Neural cell (in vitro differentiated cells): ENCODE results near the gene PCOLCE2. TPM values are rescaled to one million over a fixed set of nuclear protein-coding genes. Genes with fewer than 3 reads are reported as not detected.

Experiments used
- H2AFZ ChIP-seq: fragments of 200-600, 300-800 bp; sonication (generic), shearing (Covaris generic); 2 replicates; pipeline ENCODE4 v1.6.0; 2014; ENCODE audit warnings: low read depth, mild to moderate bottlenecking, antibody characterized with exemption, low read length, moderate library complexity
- H3F3A ChIP-seq: fragments of 200-600 bp; shearing (Covaris generic); 2 replicates; pipeline ENCODE4 v1.6.1; 2016; ENCODE audit warnings: mild to moderate bottlenecking, moderate library complexity, mixed read lengths, antibody characterized with exemption, low read length; ENCODE audit not compliant: insufficient read depth, poor library complexity, severe bottlenecking
- H3K27ac ChIP-seq: fragments of 200-600, 300-800 bp; sonication (generic), shearing (Covaris generic); 2 replicates; pipeline ENCODE4 v1.5.1; 2014; ENCODE audit warnings: mild to moderate bottlenecking, low read length, moderate library complexity
- H3K27me3 ChIP-seq: fragments of 300-800, 200-600 bp; sonication (generic), shearing (Covaris generic); 2 replicates; pipeline ENCODE4 v1.6.0; 2014; ENCODE audit warnings: mild to moderate bottlenecking, low read depth, low read length, moderate library complexity; ENCODE audit not compliant: insufficient read depth
- H3K36me3 ChIP-seq: fragments of 300-800, 200-600 bp; sonication (generic), shearing (Covaris generic); 2 replicates; pipeline ENCODE4 v1.5.1; 2014; ENCODE audit warnings: mild to moderate bottlenecking, antibody characterized with exemption, low read length, moderate library complexity; ENCODE audit not compliant: insufficient read depth
- H3K4me2 ChIP-seq: fragments of 300-800, 200-600 bp; sonication (generic), shearing (Covaris generic); 2 replicates; pipeline ENCODE4 v1.6.0; 2014; ENCODE audit warnings: mild to moderate bottlenecking, low read length
- H3K4me3 ChIP-seq: fragments of 300-800, 200-600 bp; sonication (generic), shearing (Covaris generic); 2 replicates; pipeline ENCODE4 v1.5.1; 2014; ENCODE audit warnings: mild to moderate bottlenecking, low read length, moderate library complexity
- H3K79me2 ChIP-seq: fragments of 200-600 bp; shearing (Covaris generic); replicated peaks from 2 replicates; pipeline ENCODE4 v1.6.0; 2014; ENCODE audit warnings: mild to moderate bottlenecking, low read length, moderate library complexity; ENCODE audit not compliant: insufficient read depth
- H3K9ac ChIP-seq: fragments of 300-800, 200-600 bp; sonication (generic), shearing (Covaris generic); 2 replicates; pipeline ENCODE4 v1.6.1; 2016; ENCODE audit warnings: mild to moderate bottlenecking, low read length, mixed read lengths
- H3K9me2 ChIP-seq: fragments of 200-600 bp; shearing (Covaris generic); 2 replicates; pipeline ENCODE4 v1.6.1; 2016; ENCODE audit warnings: mild to moderate bottlenecking, low read length, mixed read lengths; ENCODE audit not compliant: insufficient read depth
- H3K9me3 ChIP-seq: fragments of 200-600, 300-800 bp; sonication (generic), shearing (Covaris generic); 2 replicates; pipeline ENCODE4 v1.6.1; 2016; ENCODE audit warnings: mild to moderate bottlenecking, mixed run types, low read length, moderate library complexity, mixed read lengths
- H4K20me1 ChIP-seq: fragments of 200-600 bp; shearing (Covaris generic); 2 replicates; pipeline ENCODE4 v1.6.1; 2016; ENCODE audit warnings: mild to moderate bottlenecking, mixed run types; ENCODE audit not compliant: insufficient read depth
- CTCF ChIP-seq: fragments of 450-650 bp; IDR thresholded peaks from 2 replicates; pipeline ENCODE4 v1.5.1; 2014; ENCODE audit warnings: antibody characterized with exemption, mild to moderate bottlenecking, moderate library complexity; ENCODE audit not compliant: poor library complexity, severe bottlenecking
- EP300 ChIP-seq: fragments of 450-650 bp; conservative IDR thresholded peaks from 2 replicates; pipeline ENCODE4 v1.6.1; 2014; ENCODE audit warnings: antibody characterized with exemption, mild to moderate bottlenecking, moderate library complexity; ENCODE audit not compliant: poor library complexity, severe bottlenecking
- EZH2 ChIP-seq: fragments of 200-600, 300-800 bp; shearing (Covaris generic), sonication (generic); IDR thresholded peaks from 2 replicates; pipeline ENCODE4 v1.6.1; 2014; ENCODE audit warnings: antibody characterized with exemption, low read length, borderline replicate concordance, mild to moderate bottlenecking; ENCODE audit not compliant: insufficient read depth, poor library complexity, severe bottlenecking
- MXI1 ChIP-seq: fragments of 450-650 bp; conservative IDR thresholded peaks from 2 replicates; pipeline ENCODE4 v1.6.1; 2014; ENCODE audit warnings: antibody characterized with exemption, mild to moderate bottlenecking; ENCODE audit not compliant: poor library complexity, severe bottlenecking
- POLR2AphosphoS5 ChIP-seq: IDR thresholded peaks from 2 replicates; pipeline ENCODE4 v1.6.1; 2012
- RAD21 ChIP-seq: fragments of 450-650 bp; conservative IDR thresholded peaks from 2 replicates; pipeline ENCODE4 v1.6.1; 2014; ENCODE audit warnings: antibody characterized with exemption, mild to moderate bottlenecking, moderate library complexity
- REST ChIP-seq: IDR thresholded peaks from 2 replicates; pipeline ENCODE4 v1.6.1; 2012; ENCODE audit warnings: borderline replicate concordance
- SMC3 ChIP-seq: fragments of 450-650 bp; conservative IDR thresholded peaks from 2 replicates; pipeline ENCODE4 v1.6.1; 2014; ENCODE audit warnings: antibody characterized with exemption, mild to moderate bottlenecking, moderate library complexity; ENCODE audit not compliant: poor library complexity
- TAF1 ChIP-seq: IDR thresholded peaks from 2 replicates; pipeline ENCODE4 v1.6.1; 2012; ENCODE audit warnings: low read depth
- polyA plus RNA-seq: library from polyadenylated mRNA; depleted of rRNA; stranded (reverse); fragments of >200 nt; gene quantifications from 2 replicates; pipeline ENCODE4 v1.2.3, GENCODE V29; 2014

The PCOLCE2 gene
- polyA plus RNA-seq, 1 donor from 2014 or later, result 29.2 TPM

- Histone ChIP-seq H3K79me2 (no peaks in the 10 kb centered on the region), H2AFZ (no peak overlapping the region), H3K36me3 (no peaks in the 10 kb centered on the region), H3K4me2 (no peak overlapping the region), H3K27ac (no peak overlapping the region), H3K9me3 (no peaks in the 10 kb centered on the region), H4K20me1 (no peaks in the 10 kb centered on the region), H3F3A (no peaks in the 10 kb centered on the region), H3K9ac (no peak overlapping the region), H3K27me3 (no peaks in the 10 kb centered on the region), H3K9me2 (no peaks in the 10 kb centered on the region), H3K4me3 (no peak overlapping the region)
- TF ChIP-seq REST (no peak), MXI1 (no peak), TAF1 (no peak), SMC3 (no peak), EZH2 (no peak), RAD21 (no peak), EP300 (no peak), CTCF (no peak)
These were observed 41.0 kb upstream of the PCOLCE2 start for GRCh38 chr3:142929890-142930289.

DNA sequence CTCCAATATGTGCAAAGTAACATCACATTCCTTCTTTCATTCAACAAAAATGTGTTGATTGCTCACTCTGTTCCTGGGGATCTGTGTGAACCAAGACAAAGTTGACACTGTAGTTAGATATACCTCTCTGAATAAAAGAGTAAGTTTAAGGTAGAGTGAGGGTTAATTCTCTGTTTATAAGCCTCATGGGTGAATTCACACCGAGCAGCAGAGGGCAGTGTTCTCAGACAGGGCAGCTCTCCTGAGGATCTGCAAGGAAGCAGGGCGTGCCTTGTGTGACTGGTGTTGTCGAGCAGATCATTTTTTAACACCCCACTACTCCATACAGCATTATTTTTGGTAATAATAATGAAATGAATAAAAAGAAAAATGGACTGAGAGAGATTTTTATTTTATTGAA is 40.2 kb upstream of the PCOLCE2 start:
- H3K79me2 ChIP-seq, result no peaks in the 10 kb centered on the region
- H3K9me3 ChIP-seq, result no peaks in the 10 kb centered on the region
- H3F3A ChIP-seq, result no peaks in the 10 kb centered on the region
- no peaks in the 10 kb centered on the region for H4K20me1 ChIP-seq
- H3K27ac ChIP-seq, result no peak overlapping the region
- H3K9ac ChIP-seq, result no peak overlapping the region
- TF ChIP-seq POLR2AphosphoS5, result no peak
- TF ChIP-seq EP300, result no peak
- no peak overlapping the region for H3K4me2 ChIP-seq
- no peaks in the 10 kb centered on the region for H3K9me2 ChIP-seq
- H3K27me3 ChIP-seq, result no peaks in the 10 kb centered on the region
- H3K4me3 ChIP-seq, result no peak overlapping the region
- no peaks in the 10 kb centered on the region for H3K36me3 ChIP-seq
- no peak overlapping the region for H2AFZ ChIP-seq

DNA sequence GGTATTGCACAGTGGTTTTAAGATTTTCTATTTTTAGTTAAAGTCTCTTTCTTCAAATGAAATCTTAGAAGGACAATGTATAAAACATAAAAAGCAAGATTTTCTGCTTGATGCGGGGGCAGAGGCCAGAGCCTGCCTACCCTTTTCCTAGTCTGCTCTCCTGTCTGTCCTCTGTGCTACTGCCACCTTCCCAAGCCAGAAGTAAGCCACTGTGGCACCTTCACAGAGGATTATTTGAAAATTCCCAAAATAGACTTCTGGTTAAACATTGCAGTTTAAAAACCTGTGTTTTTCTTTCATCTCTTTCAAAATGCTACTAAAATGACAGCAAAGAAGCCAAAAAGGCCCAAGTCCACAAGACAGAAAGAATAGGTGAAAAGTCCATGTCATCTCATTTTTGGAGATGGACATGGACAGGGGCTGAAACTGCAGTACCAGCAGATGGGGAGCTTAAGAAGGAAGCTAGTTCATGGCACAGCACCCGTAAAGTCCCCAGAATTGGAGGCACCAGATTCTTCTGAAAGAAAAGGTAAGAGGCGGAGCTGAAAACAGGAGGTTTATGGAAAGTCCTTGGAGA is 37.6 kb upstream of the PCOLCE2 start:
- no peaks in the 10 kb centered on the region for H3K9me3 ChIP-seq
- H2AFZ ChIP-seq, result no peak overlapping the region

More for the DNA sequence above, 37.6 kb upstream of the PCOLCE2 start:
- Histone ChIP-seq H3K9me2 (no peaks in the 10 kb centered on the region), H3K4me3 (no peak overlapping the region), H3K27me3 (no peaks in the 10 kb centered on the region), H3K79me2 (no peaks in the 10 kb centered on the region), H3F3A (no peaks in the 10 kb centered on the region), H4K20me1 (no peaks in the 10 kb centered on the region), H3K4me2 (no peak overlapping the region), H3K27ac (no peak overlapping the region), H3K36me3 (no peaks in the 10 kb centered on the region), H3K9ac (no peak overlapping the region)
- TF ChIP-seq EZH2 (no peak), EP300 (no peak)
